ENCODE results near the gene LMBRD2.
"Not testable (repeated sequence)": the region's sequence is repeated elsewhere in the genome, so short reads cannot be mapped to it uniquely, and the experiment has no call there.

The LMBRD2 gene

GRCh38 chr5:36151434-36152323, at the start of gene LMBRD2, which contains the start of gene SKP2:
LMBRD2 (minus strand) TSS chr5:36151887; CDS start chr5:36143349, 8,538 bp downstream.
SKP2 (plus strand) TSS chr5:36152111; CDS start chr5:36152263, 152 bp downstream.
- H3K4me1 ChIP-seq (ENCODE audit: insufficient read depth, low read length): peaks cover 15% of the 10 kb centered on the region
- H3K9me3 ChIP-seq (ENCODE audit: low read length): no peaks in the 10 kb centered on the region
- H3K9ac ChIP-seq (ENCODE audit: low read length): peak within 1 kb of the TSS; percentile 48
- H3K27ac ChIP-seq (ENCODE audit: low read depth, low read length): peak within 1 kb of the TSS; percentile 84
- no peaks in the 10 kb centered on the region for H3K27me3 ChIP-seq (ENCODE audit: control insufficient read depth in 1 of 2, insufficient read depth in 2 of 2, low read length in 2 of 2)
- peaks cover 13% of the 10 kb centered on the region for H3K36me3 ChIP-seq (ENCODE audit: insufficient read depth, low read length)
- peak within 1 kb of the TSS; percentile 85 to 93 for H3K4me3 ChIP-seq (ENCODE audit: low read depth in 1 of 2, low read length in 2 of 2)

- no peaks in the 10 kb centered on the region for H3K27me3 ChIP-seq (ENCODE audit: control insufficient read depth in 1 of 2, insufficient read depth in 2 of 2, low read length in 2 of 2)
- H3K9me3 ChIP-seq (ENCODE audit: low read length): no peaks in the 10 kb centered on the region
- H3K4me3 ChIP-seq (ENCODE audit: low read depth in 1 of 2, low read length in 2 of 2): no peak overlapping the region
- H3K27ac ChIP-seq (ENCODE audit: low read depth, low read length): no peak overlapping the region
- H3K4me1 ChIP-seq (ENCODE audit: insufficient read depth, low read length): peaks cover 5% of the 10 kb centered on the region
- no peak overlapping the region for H3K9ac ChIP-seq (ENCODE audit: low read length)
- peaks cover 51% of the 10 kb centered on the region for H3K36me3 ChIP-seq (ENCODE audit: insufficient read depth, low read length)
Observed at GRCh38 chr5:36200513-36200912, 48.8 kb upstream of the LMBRD2 start.

- Histone ChIP-seq H3K27ac (ENCODE audit: low read depth, low read length) (no peak overlapping the region), H3K27me3 (ENCODE audit: control insufficient read depth in 1 of 2, insufficient read depth in 2 of 2, low read length in 2 of 2) (no peaks in the 10 kb centered on the region), H3K4me1 (ENCODE audit: insufficient read depth, low read length) (peaks cover 5% of the 10 kb centered on the region), H3K9ac (ENCODE audit: low read length) (no peak overlapping the region), H3K36me3 (ENCODE audit: insufficient read depth, low read length) (peaks cover 51% of the 10 kb centered on the region), H3K9me3 (ENCODE audit: low read length) (no peaks in the 10 kb centered on the region), H3K4me3 (ENCODE audit: low read depth in 1 of 2, low read length in 2 of 2) (no peak overlapping the region)
Observed at GRCh38 chr5:36199620-36200019, 47.9 kb upstream of the LMBRD2 start.

GRCh38 chr5:36198783-36199182, 47.1 kb upstream of the LMBRD2 start:
- H3K9me3 ChIP-seq (ENCODE audit: low read length); H3K9ac ChIP-seq (ENCODE audit: low read length); H3K4me3 ChIP-seq (ENCODE audit: low read depth in 1 of 2, low read length in 2 of 2); H3K27ac ChIP-seq (ENCODE audit: low read depth, low read length); H3K4me1 ChIP-seq (ENCODE audit: insufficient read depth, low read length); H3K27me3 ChIP-seq (ENCODE audit: control insufficient read depth in 1 of 2, insufficient read depth in 2 of 2, low read length in 2 of 2): not testable (repeated sequence)
- peaks cover 54% of the 10 kb centered on the region for H3K36me3 ChIP-seq (ENCODE audit: insufficient read depth, low read length)

GRCh38 chr5:36198281-36198680, 46.6 kb upstream of the LMBRD2 start:
- Histone ChIP-seq H3K27ac (ENCODE audit: low read depth, low read length) (no peak overlapping the region), H3K4me1 (ENCODE audit: insufficient read depth, low read length) (peaks cover 5% of the 10 kb centered on the region), H3K9me3 (ENCODE audit: low read length) (no peaks in the 10 kb centered on the region), H3K9ac (ENCODE audit: low read length) (no peak overlapping the region), H3K27me3 (ENCODE audit: control insufficient read depth in 1 of 2, insufficient read depth in 2 of 2, low read length in 2 of 2) (no peaks in the 10 kb centered on the region), H3K4me3 (ENCODE audit: low read depth in 1 of 2, low read length in 2 of 2) (no peak overlapping the region), H3K36me3 (ENCODE audit: insufficient read depth, low read length) (peaks cover 51% of the 10 kb centered on the region)

- no peak overlapping the region for H3K27ac ChIP-seq (ENCODE audit: low read depth, low read length)
- no peaks in the 10 kb centered on the region for H3K27me3 ChIP-seq (ENCODE audit: control insufficient read depth in 1 of 2, insufficient read depth in 2 of 2, low read length in 2 of 2)
- H3K4me3 ChIP-seq (ENCODE audit: low read depth in 1 of 2, low read length in 2 of 2): no peak overlapping the region
- no peaks in the 10 kb centered on the region for H3K4me1 ChIP-seq (ENCODE audit: insufficient read depth, low read length)
- peaks cover 38% of the 10 kb centered on the region for H3K36me3 ChIP-seq (ENCODE audit: insufficient read depth, low read length)
- no peaks in the 10 kb centered on the region for H3K9me3 ChIP-seq (ENCODE audit: low read length)
- no peak overlapping the region for H3K9ac ChIP-seq (ENCODE audit: low read length)
Observed at GRCh38 chr5:36193746-36194145, 42.1 kb upstream of the LMBRD2 start.

- not testable (repeated sequence) for H3K36me3 ChIP-seq (ENCODE audit: insufficient read depth, low read length); H3K27me3 ChIP-seq (ENCODE audit: control insufficient read depth in 1 of 2, insufficient read depth in 2 of 2, low read length in 2 of 2); H3K27ac ChIP-seq (ENCODE audit: low read depth, low read length); H3K9me3 ChIP-seq (ENCODE audit: low read length); H3K9ac ChIP-seq (ENCODE audit: low read length); H3K4me3 ChIP-seq (ENCODE audit: low read depth in 1 of 2, low read length in 2 of 2); H3K4me1 ChIP-seq (ENCODE audit: insufficient read depth, low read length)
Observed at GRCh38 chr5:36184408-36184807, 32.7 kb upstream of the LMBRD2 start.

- H3K36me3 ChIP-seq (ENCODE audit: insufficient read depth, low read length): peaks cover 14% of the 10 kb centered on the region
Observed at GRCh38 chr5:36181774-36182173, 30.1 kb upstream of the LMBRD2 start.

GRCh38 chr5:36180556-36181350, 29.1 kb upstream of the LMBRD2 start:
- Histone ChIP-seq H3K9me3 (ENCODE audit: low read length) (no peaks in the 10 kb centered on the region), H3K36me3 (ENCODE audit: insufficient read depth, low read length) (peaks cover 14% of the 10 kb centered on the region), H3K4me1 (ENCODE audit: insufficient read depth, low read length) (no peaks in the 10 kb centered on the region), H3K9ac (ENCODE audit: low read length) (no peak overlapping the region), H3K4me3 (ENCODE audit: low read depth in 1 of 2, low read length in 2 of 2) (no peak overlapping the region), H3K27ac (ENCODE audit: low read depth, low read length) (no peak overlapping the region), H3K27me3 (ENCODE audit: control insufficient read depth in 1 of 2, insufficient read depth in 2 of 2, low read length in 2 of 2) (no peaks in the 10 kb centered on the region)

More at GRCh38 chr5:36181774-36182173, 30.1 kb upstream of the LMBRD2 start:
- no peak overlapping the region for H3K27ac ChIP-seq (ENCODE audit: low read depth, low read length)
- H3K9me3 ChIP-seq (ENCODE audit: low read length): no peaks in the 10 kb centered on the region
- no peak overlapping the region for H3K9ac ChIP-seq (ENCODE audit: low read length)
- no peaks in the 10 kb centered on the region for H3K4me1 ChIP-seq (ENCODE audit: insufficient read depth, low read length)
- H3K27me3 ChIP-seq (ENCODE audit: control insufficient read depth in 1 of 2, insufficient read depth in 2 of 2, low read length in 2 of 2): no peaks in the 10 kb centered on the region
- no peak overlapping the region for H3K4me3 ChIP-seq (ENCODE audit: low read depth in 1 of 2, low read length in 2 of 2)

- Histone ChIP-seq H3K4me1 (ENCODE audit: insufficient read depth, low read length) (no peaks in the 10 kb centered on the region), H3K36me3 (ENCODE audit: insufficient read depth, low read length) (peaks cover 15% of the 10 kb centered on the region), H3K9ac (ENCODE audit: low read length) (no peak overlapping the region), H3K4me3 (ENCODE audit: low read depth in 1 of 2, low read length in 2 of 2) (no peak overlapping the region), H3K9me3 (ENCODE audit: low read length) (no peaks in the 10 kb centered on the region), H3K27ac (ENCODE audit: low read depth, low read length) (no peak overlapping the region), H3K27me3 (ENCODE audit: control insufficient read depth in 1 of 2, insufficient read depth in 2 of 2, low read length in 2 of 2) (no peaks in the 10 kb centered on the region)
Observed at GRCh38 chr5:36179950-36180349, 28.3 kb upstream of the LMBRD2 start.

GRCh38 chr5:36178524-36178890, 26.8 kb upstream of the LMBRD2 start:
- H3K9me3 ChIP-seq (ENCODE audit: low read length): no peaks in the 10 kb centered on the region
- H3K27ac ChIP-seq (ENCODE audit: low read depth, low read length): no peak overlapping the region
- no peak overlapping the region for H3K9ac ChIP-seq (ENCODE audit: low read length)

More at GRCh38 chr5:36178524-36178890, 26.8 kb upstream of the LMBRD2 start:
- H3K36me3 ChIP-seq (ENCODE audit: insufficient read depth, low read length): peaks cover 29% of the 10 kb centered on the region
- no peak overlapping the region for H3K4me3 ChIP-seq (ENCODE audit: low read depth in 1 of 2, low read length in 2 of 2)
- H3K4me1 ChIP-seq (ENCODE audit: insufficient read depth, low read length): no peaks in the 10 kb centered on the region
- H3K27me3 ChIP-seq (ENCODE audit: control insufficient read depth in 1 of 2, insufficient read depth in 2 of 2, low read length in 2 of 2): no peaks in the 10 kb centered on the region

All from muscle layer of colon (tissue), 2 donors.